Urinary bladder (tissue), 4 donors: ENCODE measurements around the gene NR1I2. TPM values are rescaled to one million over a fixed set of nuclear protein-coding genes. Genes with fewer than 3 reads are reported as not detected.

ENCODE experiments used
- DNase-seq: peaks from one replicate; pipeline ENCODE4 v3.0.0-alpha.2; 2015; ENCODE audit errors: extremely low spot score
- H3K27ac ChIP-seq: one replicate; pipeline ENCODE4 v1.5.1; 2013; ENCODE audit warnings: low read depth, mild to moderate bottlenecking, moderate library complexity
- H3K36me3 ChIP-seq: one replicate; pipeline ENCODE4 v1.6.1; 2013; ENCODE audit warnings: mild to moderate bottlenecking, moderate library complexity; ENCODE audit not compliant: insufficient read depth
- H3K4me1 ChIP-seq: one replicate; pipeline ENCODE4 v1.6.1; 2013; ENCODE audit warnings: mild to moderate bottlenecking, moderate library complexity; ENCODE audit not compliant: insufficient read depth
- H3K4me3 ChIP-seq: one replicate; pipeline ENCODE4 v1.5.1; 2013; ENCODE audit warnings: low read depth, low read length
- WGBS: extraction: QIAGEN DNeasy Blood & Tissue Kit; methylation state at CpG from one replicate; pipeline ENCODE4 v1.1.7; 2013; 5-methylcytosine and 5-hydroxymethylcytosine counted together
- polyA plus RNA-seq: library from polyadenylated mRNA; stranded (reverse); fragments of 200-250 nt; gene quantifications from one replicate; pipeline ENCODE4 v1.2.3, GENCODE V29; 2013
- total RNA-seq: library from RNA; depleted of rRNA; stranded (reverse); fragments of >200 nt; gene quantifications from one replicate; pipeline ENCODE4 v1.2.3, GENCODE V29; 2014
- donor health status: healthy with polysubstance abuse.
- donor health status: healthy.

The NR1I2 gene
- total and polyA plus RNA-seq, 2 donors: 0.11 TPM

- Histone ChIP-seq H3K36me3 (peaks cover 6% of the 10 kb centered on the region), H3K4me1 (no peaks in the 10 kb centered on the region), H3K4me3 (no peak overlapping the region), H3K27ac (no peak overlapping the region)
- DNase-seq: no peak
- 85% methylated on average over 2 of the region's 2 CpGs for WGBS
Observed at GRCh38 chr3:119858957-119859356, 77.1 kb downstream of the NR1I2 start.

GRCh38 chr3:119859728-119860127, 77.8 kb downstream of the NR1I2 start:
- no peak overlapping the region for H3K4me3 ChIP-seq
- no peaks in the 10 kb centered on the region for H3K4me1 ChIP-seq
- peaks cover 6% of the 10 kb centered on the region for H3K36me3 ChIP-seq
- H3K27ac ChIP-seq: no peak overlapping the region
- no peak for DNase-seq
- WGBS: 96% methylated on average over 2 of the region's 2 CpGs

GRCh38 chr3:119861681-119862080, 79.8 kb downstream of the NR1I2 start:
- H3K27ac ChIP-seq: no peak overlapping the region
- no peak for DNase-seq
- H3K36me3 ChIP-seq: peaks cover 6% of the 10 kb centered on the region
- H3K4me1 ChIP-seq: no peaks in the 10 kb centered on the region
- H3K4me3 ChIP-seq: no peak overlapping the region
- WGBS: 95% methylated on average over 2 of the region's 2 CpGs

- H3K36me3 ChIP-seq: peaks cover 6% of the 10 kb centered on the region
- H3K4me3 ChIP-seq: no peak overlapping the region
- no peak overlapping the region for H3K27ac ChIP-seq
- H3K4me1 ChIP-seq: no peaks in the 10 kb centered on the region
- no peak for DNase-seq
- 98% methylated on average over 2 of the region's 2 CpGs for WGBS
Observed at GRCh38 chr3:119862616-119863015, 80.7 kb downstream of the NR1I2 start.

GRCh38 chr3:119864476-119864875, 82.6 kb downstream of the NR1I2 start:
- Histone ChIP-seq H3K4me1 (no peaks in the 10 kb centered on the region), H3K36me3 (peaks cover 6% of the 10 kb centered on the region), H3K4me3 (no peak overlapping the region), H3K27ac (no peak overlapping the region)
- no peak for DNase-seq
- WGBS: 94% methylated on average over 7 of the region's 7 CpGs

Other genes with a start within 250 kb of the NR1I2 start
- 0.26 TPM for gene CD80, start 222.5 kb upstream of the NR1I2 start, total RNA-seq
- 0.08 TPM for gene CD80, start 222.5 kb upstream of the NR1I2 start, polyA plus RNA-seq
- gene ADPRH, start 202.6 kb upstream of the NR1I2 start, total RNA-seq: 3.0 TPM
- gene ADPRH, start 202.6 kb upstream of the NR1I2 start, polyA plus RNA-seq: 13.0 TPM
- gene PLA1A, start 184.2 kb upstream of the NR1I2 start, total RNA-seq: 0.42 TPM
- 1.2 TPM for gene PLA1A, start 184.2 kb upstream of the NR1I2 start, polyA plus RNA-seq
- 11.5 TPM for gene POPDC2, start 121.5 kb upstream of the NR1I2 start, total RNA-seq
- gene POPDC2, start 121.5 kb upstream of the NR1I2 start, polyA plus RNA-seq: 65.7 TPM
- gene COX17, start 104.7 kb upstream of the NR1I2 start, total RNA-seq: 20.6 TPM
- 86.6 TPM for gene COX17, start 104.7 kb upstream of the NR1I2 start, polyA plus RNA-seq
- gene CFAP91, start 79.1 kb upstream of the NR1I2 start, total RNA-seq: 2.6 TPM
- 1.4 TPM for gene CFAP91, start 79.1 kb upstream of the NR1I2 start, polyA plus RNA-seq